H1 (cell line): Measurements from ENCODE around the gene POPDC3.

Experiments
- EZH2 ChIP-seq: fragments of 200-600 bp; sonication (generic); IDR thresholded peaks from 2 replicates; pipeline ENCODE4 v1.7.1; 2012; ENCODE audit warnings: low read depth, mild to moderate bottlenecking, moderate library complexity, low read length, inconsistent platforms; ENCODE audit not compliant: severe bottlenecking
- GABPA ChIP-seq: IDR thresholded peaks from 2 replicates; pipeline ENCODE4 v1.6.1; 2011; ENCODE audit warnings: mild to moderate bottlenecking, low read length, moderate library complexity, borderline replicate concordance; ENCODE audit not compliant: insufficient read depth
- HDAC2 ChIP-seq, 2 experiments: fragments of 300-600 bp in 1 of 2; sonication (generic) in 1 of 2; IDR thresholded peaks; 2 replicates each; pipeline ENCODE4 v1.6.1; 2011 to 2012; ENCODE audit warnings: low read depth in 2 of 2, low read length in 2 of 2, mild to moderate bottlenecking in 2 of 2, moderate library complexity in 2 of 2, borderline replicate concordance in 1 of 2, inconsistent platforms in 1 of 2
- KDM5A ChIP-seq: fragments of 200-600 bp; IDR thresholded peaks from 2 replicates; pipeline ENCODE4 v1.7.1; 2012; ENCODE audit warnings: mild to moderate bottlenecking, low read length, inconsistent platforms, mixed read lengths
- RAD21 ChIP-seq, 2 experiments: IDR thresholded peaks in 1 of 2; conservative IDR thresholded peaks in 1 of 2; 2 replicates each; pipeline ENCODE4 v1.6.1; 2011; ENCODE audit warnings: low read depth in 2 of 2, low read length in 2 of 2, improper control_type of control experiment in 1 of 2, inconsistent platforms in 1 of 2, mild to moderate bottlenecking in 1 of 2, moderate library complexity in 1 of 2
- SP2 ChIP-seq: IDR thresholded peaks from 2 replicates; pipeline ENCODE4 v1.6.1; 2012; ENCODE audit warnings: mild to moderate bottlenecking, low read length, inconsistent platforms
- TAF7 ChIP-seq: optimal IDR thresholded peaks from 2 replicates; pipeline ENCODE3; 2011; ENCODE audit warnings: low read depth, mild to moderate bottlenecking, inconsistent platforms, low read length, moderate library complexity, borderline replicate concordance
- TEAD4 ChIP-seq: IDR thresholded peaks from 2 replicates; pipeline ENCODE4 v1.6.1; 2012; ENCODE audit warnings: low read depth, low read length, inconsistent platforms, mixed read lengths
- ZNF274 ChIP-seq: IDR thresholded peaks from 2 replicates; pipeline ENCODE4 v1.7.0; 2012; ENCODE audit warnings: low read length, borderline replicate concordance; ENCODE audit errors: extremely low read depth
- TF ChIP-seq, protein P1 (sequence below), 3 experiments: IDR thresholded peaks; 1 replicate in 2 of 3; 2 replicates in 1 of 3; pipeline versions ENCODE4 v1.5.1 to v1.6.1; 2011; ENCODE audit warnings: low read length in 3 of 3, mild to moderate bottlenecking in 3 of 3, inconsistent platforms in 2 of 3, low read depth in 1 of 3, moderate library complexity in 1 of 3; ENCODE audit not compliant: insufficient read depth in 1 of 3; ENCODE audit errors: control extremely low read depth in 1 of 3

DNA sequence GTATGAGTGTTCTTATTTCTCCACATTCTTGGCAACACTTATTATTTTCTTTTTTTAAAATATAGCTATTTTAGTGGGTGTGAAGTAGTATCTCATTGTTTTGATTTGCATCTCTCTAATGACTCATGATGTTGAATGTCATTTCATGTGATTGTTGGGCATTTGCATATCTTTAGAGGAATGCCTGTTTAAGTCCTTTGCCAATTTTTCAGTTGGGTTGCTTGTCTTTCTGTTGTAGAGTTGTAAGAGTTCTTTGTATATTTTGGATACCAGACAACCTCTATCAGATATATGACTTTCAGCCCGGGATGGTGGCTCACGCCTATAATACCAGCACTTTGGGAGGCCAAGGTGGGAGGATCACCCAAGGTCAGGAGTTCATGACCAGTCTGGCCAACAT is 5.1 kb upstream of the POPDC3 start:
- TF ChIP-seq, protein P1, sequence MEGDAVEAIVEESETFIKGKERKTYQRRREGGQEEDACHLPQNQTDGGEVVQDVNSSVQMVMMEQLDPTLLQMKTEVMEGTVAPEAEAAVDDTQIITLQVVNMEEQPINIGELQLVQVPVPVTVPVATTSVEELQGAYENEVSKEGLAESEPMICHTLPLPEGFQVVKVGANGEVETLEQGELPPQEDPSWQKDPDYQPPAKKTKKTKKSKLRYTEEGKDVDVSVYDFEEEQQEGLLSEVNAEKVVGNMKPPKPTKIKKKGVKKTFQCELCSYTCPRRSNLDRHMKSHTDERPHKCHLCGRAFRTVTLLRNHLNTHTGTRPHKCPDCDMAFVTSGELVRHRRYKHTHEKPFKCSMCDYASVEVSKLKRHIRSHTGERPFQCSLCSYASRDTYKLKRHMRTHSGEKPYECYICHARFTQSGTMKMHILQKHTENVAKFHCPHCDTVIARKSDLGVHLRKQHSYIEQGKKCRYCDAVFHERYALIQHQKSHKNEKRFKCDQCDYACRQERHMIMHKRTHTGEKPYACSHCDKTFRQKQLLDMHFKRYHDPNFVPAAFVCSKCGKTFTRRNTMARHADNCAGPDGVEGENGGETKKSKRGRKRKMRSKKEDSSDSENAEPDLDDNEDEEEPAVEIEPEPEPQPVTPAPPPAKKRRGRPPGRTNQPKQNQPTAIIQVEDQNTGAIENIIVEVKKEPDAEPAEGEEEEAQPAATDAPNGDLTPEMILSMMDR (IDR thresholded peaks at IDR 0.05; ENCODE audit: control extremely low read depth in 1 of 3, insufficient read depth in 1 of 3, low read depth in 1 of 3, low read length in 3 of 3) = no peak
- TF ChIP-seq ZNF274 = no peak
- TF ChIP-seq RAD21 (IDR thresholded peaks at IDR 0.05 in 1 of 2, conservative IDR thresholded peaks at IDR 0.05 in 1 of 2; ENCODE audit: low read depth in 2 of 2, low read length in 2 of 2) = no peak
- no peak for TF ChIP-seq KDM5A
- TF ChIP-seq TEAD4 = no peak
- no peak for TF ChIP-seq TAF7
- no peak for TF ChIP-seq EZH2
- no peak for TF ChIP-seq SP2
- TF ChIP-seq GABPA = no peak
- TF ChIP-seq HDAC2 (IDR thresholded peaks at IDR 0.05; ENCODE audit: borderline replicate concordance in 1 of 2, low read depth in 2 of 2, low read length in 2 of 2) = no peak
